GM06990 (cell line): ENCODE measurements around the gene GIMAP2.

Experiments used
- DNase-seq: peaks from one replicate; pipeline ENCODE4 v3.0.0-alpha.2; 2011; ENCODE audit not compliant: insufficient read length; ENCODE audit errors: extremely low read depth
- H3K27me3 ChIP-seq: replicated peaks from 2 replicates; pipeline ENCODE4 v1.6.0; 2011; ENCODE audit warnings: low read length; ENCODE audit not compliant: control insufficient read depth, insufficient read depth
- H3K36me3 ChIP-seq: 2 replicates; pipeline ENCODE4 v1.5.1; 2011; ENCODE audit warnings: low read length; ENCODE audit not compliant: control insufficient read depth, insufficient read depth
- H3K4me3 ChIP-seq: replicated peaks from 2 replicates; pipeline ENCODE4 v1.5.1; 2011; ENCODE audit warnings: low read depth, mild to moderate bottlenecking, control low read depth, low read length
- CTCF ChIP-seq: IDR thresholded peaks from 2 replicates; pipeline ENCODE4 v1.5.1; 2011; ENCODE audit warnings: low read length, control low read depth, mild to moderate bottlenecking, inconsistent platforms; ENCODE audit not compliant: insufficient read depth, poor library complexity, severe bottlenecking

GIMAP2 gene

GRCh38 chr7:150663802-150664494, 21.6 kb upstream of the GIMAP2 start:
- DNase-seq = peak; percentile 68
- Histone ChIP-seq H3K27me3 (no peaks in the 10 kb centered on the region), H3K36me3 (no peaks in the 10 kb centered on the region), H3K4me3 (no peak overlapping the region)
- no peak for TF ChIP-seq CTCF

DNA sequence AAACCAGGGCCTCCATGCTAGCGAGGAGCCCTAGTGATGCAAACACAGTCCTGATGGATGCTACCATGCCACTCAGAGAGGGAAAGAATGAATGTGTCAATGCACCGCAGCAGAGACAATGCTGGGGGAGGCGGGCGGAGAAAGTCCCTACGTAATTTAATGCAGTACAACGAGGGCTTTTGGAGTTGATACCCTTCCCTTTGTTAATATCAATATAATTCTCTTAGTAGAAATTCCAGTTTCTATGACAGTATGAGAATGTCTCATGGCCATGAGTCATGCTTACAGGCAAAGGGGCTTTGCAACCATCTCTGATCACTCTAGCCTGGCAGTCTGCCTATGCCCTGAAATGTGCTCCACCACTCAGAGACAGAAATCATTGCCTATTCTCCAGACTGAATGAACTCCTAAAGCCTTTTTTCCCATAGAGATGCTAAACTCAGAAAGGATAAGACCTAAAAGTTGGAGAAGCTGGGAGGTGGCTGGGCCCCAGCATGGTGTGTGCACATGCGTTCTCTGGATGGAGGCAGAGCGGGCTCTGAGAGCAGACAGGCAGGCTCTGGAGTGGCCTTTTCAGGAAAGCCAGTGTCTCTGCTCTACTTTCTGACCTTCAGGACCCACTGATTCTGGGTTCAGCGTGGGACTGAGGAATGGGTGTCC, 20.3 kb upstream of the GIMAP2 start:
- no peaks in the 10 kb centered on the region for H3K27me3 ChIP-seq
- TF ChIP-seq CTCF = no peak
- no peaks in the 10 kb centered on the region for H3K36me3 ChIP-seq
- H3K4me3 ChIP-seq = no peak overlapping the region
- DNase-seq = no peak

DNA sequence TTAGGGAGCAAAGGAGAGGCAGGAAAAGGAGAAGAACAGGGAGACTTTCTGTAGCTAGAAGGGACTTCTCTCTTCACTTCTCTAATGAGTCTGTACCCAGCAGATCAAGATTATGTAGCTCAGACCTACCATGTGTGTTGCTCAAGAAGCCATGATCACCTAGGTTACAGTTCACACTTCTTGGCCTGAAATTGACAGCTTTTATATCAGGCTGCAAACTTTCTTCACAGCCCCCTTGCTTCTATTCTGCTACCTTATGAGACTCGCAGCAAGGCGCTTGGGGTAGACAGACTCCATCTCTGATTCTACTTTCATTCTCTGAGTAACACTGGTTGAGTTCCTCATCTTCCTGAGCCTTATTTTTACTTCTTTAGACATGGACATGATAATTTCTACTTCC, 19.6 kb upstream of the GIMAP2 start:
- Histone ChIP-seq H3K4me3 (no peak overlapping the region), H3K27me3 (no peaks in the 10 kb centered on the region), H3K36me3 (no peaks in the 10 kb centered on the region)
- DNase-seq = no peak
- no peak for TF ChIP-seq CTCF

DNA sequence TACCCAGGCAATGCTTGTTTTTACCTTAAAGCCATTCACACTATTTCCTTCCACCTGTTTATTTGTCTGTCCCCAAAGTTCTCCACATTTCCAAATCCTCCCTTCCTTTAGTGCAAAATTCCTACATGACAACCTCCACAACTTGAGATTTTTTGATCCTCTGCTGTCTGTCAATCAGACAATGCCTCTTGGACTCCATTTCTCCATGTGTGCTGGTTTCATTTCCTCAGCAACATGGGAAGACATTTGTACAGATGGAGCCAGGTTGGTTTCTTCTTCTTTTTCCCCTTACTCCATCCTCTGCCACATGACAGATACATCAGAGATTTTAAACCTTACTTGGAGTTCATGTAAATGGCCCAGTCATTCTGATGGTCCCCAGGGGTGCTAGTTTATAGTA, 19.1 kb upstream of the GIMAP2 start:
- no peaks in the 10 kb centered on the region for H3K36me3 ChIP-seq
- H3K4me3 ChIP-seq = no peak overlapping the region
- no peak for DNase-seq
- TF ChIP-seq CTCF = no peak
- no peaks in the 10 kb centered on the region for H3K27me3 ChIP-seq

GRCh38 chr7:150668472-150668911, 17.0 kb upstream of the GIMAP2 start:
- Histone ChIP-seq H3K36me3 (no peaks in the 10 kb centered on the region), H3K4me3 (no peak overlapping the region), H3K27me3 (no peaks in the 10 kb centered on the region)
- TF ChIP-seq CTCF = no peak
- DNase-seq = peak; percentile 84
